Measurements from ENCODE around the gene ARHGEF11.

GRCh38 chr1:156942176-156942575 is 103.4 kb downstream of the ARHGEF11 start:
- TF ChIP-seq ZNF507 (tag; conservative IDR thresholded peaks at IDR 0.05) = no peak
- TF ChIP-seq TCF7L2 (IDR thresholded peaks at IDR 0.05; ENCODE audit: low read depth, low read length) = no peak
- no peak for TF ChIP-seq TARDBP (IDR thresholded peaks at IDR 0.05)
- TF ChIP-seq POLR2AphosphoS5 (IDR thresholded peaks at IDR 0.05; ENCODE audit: control insufficient read depth, insufficient read depth, low read depth, low read length) = no peak
- TF ChIP-seq ELF1 (tag; IDR thresholded peaks at IDR 0.05) = no peak
- TF ChIP-seq FUS (optimal IDR thresholded peaks at IDR 0.05; ENCODE audit: low read depth, low read length) = no peak
- no peak for TF ChIP-seq SAP30 (IDR thresholded peaks at IDR 0.05; ENCODE audit: borderline replicate concordance, insufficient read depth, low read depth, low read length, poor library complexity, severe bottlenecking)

All from K562 (cell line).